Stimulated activated CD8-positive, alpha-beta memory T cell treated with anti-CD3 and anti-CD28 coated beads, Interleukin-7, amount 100 ng/mL, for 1 hour (primary cell): ENCODE data around the gene MS4A8.
"Not testable (repeated sequence)": the region's sequence is repeated elsewhere in the genome, so short reads cannot be mapped to it uniquely, and the experiment has no call there.

Source experiments
- DNase-seq, 2 donors: peaks; one replicate each; pipeline ENCODE4 v3.0.0-alpha.2; 2020; ENCODE audit warnings: low read depth in 2 of 2

Gene MS4A8

DNA sequence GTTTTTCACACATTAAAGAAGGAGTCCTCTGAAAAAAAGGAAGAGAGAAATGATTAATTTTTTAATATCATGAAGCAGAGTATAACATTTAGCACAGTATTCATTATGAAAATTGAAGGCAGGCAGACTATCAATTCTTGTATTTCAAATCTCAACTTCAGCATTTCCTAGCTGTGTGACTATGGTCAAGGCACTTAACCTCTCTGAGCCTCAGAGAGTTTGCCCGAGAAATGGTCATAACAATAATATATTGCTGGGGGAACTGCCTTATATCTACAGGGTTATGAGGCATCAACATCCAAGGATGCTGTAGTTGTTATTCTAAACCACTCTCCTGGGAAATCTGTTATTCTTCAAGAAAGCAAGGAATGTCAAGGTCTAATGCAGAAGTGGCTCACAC is 26.2 kb downstream of the MS4A8 start:
- DNase-seq = no peak

DNA sequence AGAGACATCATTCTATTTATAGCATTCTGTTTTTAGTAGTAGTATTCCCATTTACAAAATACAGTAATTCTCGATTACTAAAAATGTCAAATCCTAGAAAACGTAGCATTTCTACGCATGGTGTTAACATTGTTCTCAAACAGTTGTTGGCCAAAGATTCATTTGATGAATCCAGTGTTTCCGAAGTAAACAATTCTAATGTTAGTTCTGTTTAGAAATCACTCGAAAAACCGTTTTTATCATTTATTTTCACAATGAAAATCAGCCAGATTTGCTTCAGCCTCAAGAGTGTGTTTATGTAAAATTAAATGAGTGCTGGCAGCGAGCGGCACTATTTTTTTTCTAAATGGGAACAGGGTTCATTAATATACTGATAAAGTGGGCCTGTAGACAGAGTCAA is 32.2 kb downstream of the MS4A8 start:
- DNase-seq = no peak

DNA sequence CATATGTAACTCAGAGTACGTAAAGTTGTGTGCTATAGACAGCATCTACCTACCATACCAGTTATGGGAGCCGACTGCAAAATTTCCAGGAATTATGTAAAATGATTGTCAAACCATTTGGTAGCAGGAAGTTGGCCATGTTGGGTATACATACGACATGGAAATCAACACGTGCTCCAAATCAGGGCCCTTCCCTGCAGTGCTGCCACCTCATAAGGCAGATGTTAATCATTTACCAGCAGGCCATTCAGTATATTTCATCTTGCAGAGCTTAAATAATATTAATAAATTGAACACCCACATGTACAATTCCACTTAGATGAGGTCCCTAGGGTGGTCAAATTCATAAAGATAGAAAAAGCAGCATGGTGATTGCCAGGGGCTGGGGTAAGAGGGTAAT is 34.9 kb downstream of the MS4A8 start:
- DNase-seq = no peak

DNA sequence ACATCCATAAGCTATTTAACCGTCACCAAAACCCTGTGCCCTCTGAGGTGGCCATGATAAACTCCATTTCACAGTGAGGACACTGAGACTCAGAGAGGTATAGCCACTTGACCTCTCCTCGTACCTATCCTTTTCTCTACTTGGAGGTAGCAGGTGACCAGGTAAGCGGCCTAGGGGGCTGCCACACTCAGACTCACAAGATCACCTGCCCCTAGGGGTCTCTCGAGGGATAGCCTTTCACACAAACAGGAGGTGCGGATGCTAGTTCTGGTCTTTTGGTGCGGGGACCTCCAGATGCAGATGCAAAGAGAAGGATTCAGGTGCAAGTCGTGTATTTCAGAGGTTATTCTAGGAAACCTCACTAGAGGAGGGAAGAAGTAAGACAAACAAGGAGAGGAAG is 39.7 kb downstream of the MS4A8 start:
- no peak for DNase-seq

DNA sequence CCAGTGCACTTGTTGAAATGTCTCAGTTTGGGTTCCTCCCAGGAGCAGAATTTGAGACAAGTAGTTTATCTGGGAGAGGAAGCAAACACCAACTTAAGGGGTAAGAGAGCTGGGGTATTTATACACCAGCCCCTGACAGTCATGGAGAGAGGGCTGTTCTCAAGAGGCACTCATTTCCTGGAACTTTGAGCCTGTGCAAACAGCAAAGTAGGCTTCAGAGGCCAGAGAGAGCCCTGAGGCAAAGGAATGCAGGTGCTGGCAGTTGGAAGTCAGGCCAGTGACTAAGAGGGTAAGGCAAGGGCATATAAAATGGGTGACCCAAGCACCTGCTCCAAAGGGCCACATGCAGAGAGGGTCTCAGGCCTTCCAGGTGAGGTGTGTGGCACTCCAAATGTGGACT is 41.2 kb downstream of the MS4A8 start:
- no peak for DNase-seq

DNA sequence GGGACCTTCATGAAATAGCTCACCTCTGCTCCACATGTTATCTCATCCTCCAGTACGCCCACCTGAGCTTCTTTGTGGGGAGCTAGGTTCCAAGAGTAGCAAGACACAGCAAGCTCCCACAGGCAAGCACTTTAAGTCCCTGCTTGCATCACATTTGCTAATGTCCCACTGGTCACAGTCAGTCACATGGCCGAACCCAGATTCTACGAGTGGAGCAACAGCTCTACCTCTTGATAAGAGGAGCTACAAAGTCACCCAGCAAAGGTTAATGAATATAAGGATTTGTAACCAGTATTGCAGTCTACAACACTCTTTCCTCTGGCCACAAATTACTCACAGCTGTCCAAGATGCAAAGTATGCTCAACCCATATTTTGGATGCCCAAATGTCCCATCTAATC is 42.0 kb downstream of the MS4A8 start:
- DNase-seq = no peak

DNA sequence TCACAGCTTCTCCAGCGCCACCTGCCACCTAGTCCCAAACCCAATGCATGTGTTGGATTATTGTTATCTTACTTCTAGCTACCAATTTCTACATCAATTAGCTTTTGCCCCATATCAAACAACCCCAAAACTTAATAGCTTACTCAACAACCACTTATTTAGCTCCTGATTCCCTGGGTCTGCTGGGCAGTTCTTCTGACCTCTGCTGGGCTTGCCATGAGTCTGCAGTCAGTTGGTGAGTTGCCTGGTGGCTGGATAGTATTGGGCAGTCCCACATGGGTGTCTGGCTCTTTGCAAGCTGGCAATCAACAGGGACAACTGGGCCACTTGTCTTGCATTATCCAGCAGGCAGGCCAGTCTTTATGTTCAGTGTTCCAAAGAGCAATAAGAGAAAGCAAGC is 43.6 kb downstream of the MS4A8 start:
- DNase-seq = no peak

DNA sequence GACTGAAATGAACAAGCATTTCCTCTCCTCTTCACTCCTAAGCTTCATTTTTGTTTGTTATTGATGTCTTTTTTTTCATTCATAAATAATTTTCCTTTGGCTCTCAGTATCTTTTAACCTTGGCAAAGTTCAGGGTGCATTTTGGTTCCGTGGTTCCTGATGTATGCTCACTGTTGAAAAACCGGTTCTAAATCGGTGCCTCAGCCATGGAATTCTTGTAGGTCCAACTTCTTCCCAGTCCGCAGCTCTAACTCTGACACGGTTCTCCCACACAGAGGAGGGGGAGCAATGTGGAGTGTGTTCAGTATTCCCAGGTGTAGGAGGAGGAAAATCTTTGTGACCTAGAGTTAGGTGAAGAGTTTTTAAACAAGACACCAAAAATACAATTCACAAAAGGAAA is 44.7 kb downstream of the MS4A8 start:
- no peak for DNase-seq

DNA sequence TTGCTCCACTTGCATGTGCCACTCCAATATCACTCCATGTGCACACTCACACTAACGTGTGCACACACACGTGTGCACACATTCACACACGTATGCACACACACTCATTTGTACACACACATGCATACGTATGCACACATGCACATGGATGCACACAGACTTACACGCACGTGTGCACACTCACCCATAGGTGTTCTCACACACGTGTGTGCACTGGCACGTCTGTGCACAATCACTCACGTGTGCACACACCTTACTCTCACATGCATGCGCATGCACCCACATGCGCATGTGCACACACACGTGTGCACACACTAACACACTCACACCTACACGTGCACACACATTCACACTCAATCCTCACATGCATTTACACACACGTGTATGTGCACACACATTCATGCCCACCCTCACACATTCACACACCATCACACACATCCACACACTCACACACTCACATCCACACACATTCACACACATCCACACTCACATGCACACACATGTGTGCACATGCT is 48.0 kb downstream of the MS4A8 start:
- DNase-seq = no peak

DNA sequence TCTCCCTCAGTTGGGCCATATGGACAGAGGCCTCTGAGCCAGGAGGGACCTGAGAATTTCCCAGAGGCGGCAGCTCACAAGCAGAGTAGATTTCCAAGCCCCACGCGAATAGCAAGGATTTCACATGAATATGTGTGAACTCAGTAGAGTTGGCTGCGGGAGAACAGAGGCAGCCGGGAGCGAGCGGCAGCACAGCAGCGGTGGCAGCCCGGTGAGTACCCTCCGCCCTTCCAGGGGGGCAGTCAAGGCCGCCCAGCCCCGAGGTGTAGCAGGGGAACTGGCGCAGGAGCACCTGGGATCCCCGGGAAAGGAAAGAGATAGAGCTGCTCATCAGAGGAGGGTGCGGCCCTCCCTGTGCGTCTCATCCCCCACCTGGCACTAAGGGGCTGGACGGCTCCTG is 48.8 kb downstream of the MS4A8 start:
- DNase-seq = no peak

DNA sequence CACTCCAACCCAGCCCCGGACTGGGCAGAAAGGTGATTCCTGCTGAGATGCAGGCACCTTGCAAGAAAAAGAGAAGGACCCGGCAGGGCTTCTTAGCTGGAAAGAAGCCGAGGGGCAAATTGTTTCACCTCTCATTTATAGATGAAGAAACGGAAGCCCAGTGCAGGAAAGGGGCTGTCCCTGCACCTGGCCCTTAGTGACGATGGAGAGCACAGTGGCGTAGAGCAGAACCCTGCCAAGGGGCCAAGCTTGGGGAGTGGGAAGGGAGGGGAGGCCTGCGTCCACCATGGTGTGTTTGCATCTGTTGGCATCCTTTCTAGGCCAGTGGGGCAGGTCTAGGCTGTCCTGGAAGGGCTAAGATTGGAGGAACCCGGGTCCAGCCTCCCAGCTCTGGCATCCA is 49.4 kb downstream of the MS4A8 start:
- no peak for DNase-seq

DNA sequence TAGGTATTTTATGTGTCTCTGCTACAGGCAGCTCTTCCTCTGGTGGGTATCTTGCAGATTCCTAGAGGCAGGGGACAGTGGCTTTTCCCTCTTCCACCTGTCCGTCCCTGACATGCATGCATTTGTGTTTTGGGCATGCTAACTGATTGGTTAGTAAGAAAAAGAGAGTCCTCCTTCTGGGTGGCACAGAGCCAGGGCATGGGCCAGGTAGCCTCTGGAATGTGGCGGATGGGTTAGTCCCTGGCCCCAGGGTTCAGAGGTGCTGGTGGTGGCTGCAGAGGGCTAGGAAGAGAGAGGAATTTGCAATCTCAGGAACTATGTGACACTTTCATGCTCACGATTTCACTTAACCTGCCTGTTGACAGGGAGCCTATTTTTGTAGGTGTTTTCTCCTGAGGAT is 51.5 kb downstream of the MS4A8 start:
- no peak for DNase-seq

DNA sequence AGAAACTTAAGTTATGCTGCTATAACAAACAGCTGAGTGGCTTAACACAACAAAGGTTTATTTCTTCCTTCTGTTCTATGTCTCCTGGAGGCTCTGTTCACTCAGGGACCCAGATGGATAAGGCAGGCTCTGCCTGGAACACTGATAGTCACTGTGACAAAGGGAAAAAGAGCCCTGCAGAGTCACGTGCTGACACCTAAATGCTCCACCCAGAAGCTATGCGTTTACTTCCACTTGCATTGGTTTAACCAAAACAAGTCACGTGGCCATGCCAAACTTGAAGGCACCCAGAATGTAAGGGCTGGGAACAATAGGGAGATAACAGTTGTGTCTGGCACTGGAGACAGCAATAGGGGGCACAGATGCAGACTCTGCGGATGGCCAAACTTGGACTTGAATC is 53.9 kb downstream of the MS4A8 start:
- no peak for DNase-seq

DNA sequence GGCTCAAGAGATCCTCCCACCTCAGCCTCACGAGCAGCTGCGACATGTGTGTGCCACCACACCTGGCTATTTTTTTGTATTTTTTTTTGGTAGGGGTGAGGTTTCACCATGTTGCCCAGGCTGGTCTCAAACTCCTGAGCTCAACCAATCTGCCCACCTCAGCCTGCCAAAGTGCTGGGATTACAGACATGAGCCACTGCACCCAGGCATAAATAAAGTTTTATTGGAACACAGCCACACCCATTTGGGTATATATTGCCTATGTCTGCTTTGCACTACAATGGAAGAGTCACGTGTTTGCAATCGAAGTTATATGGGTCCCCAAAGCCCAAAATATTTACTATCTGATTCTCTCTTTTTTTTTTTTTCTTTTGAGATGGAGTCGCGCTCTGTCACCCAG is 55.5 kb downstream of the MS4A8 start:
- DNase-seq = no peak

DNA sequence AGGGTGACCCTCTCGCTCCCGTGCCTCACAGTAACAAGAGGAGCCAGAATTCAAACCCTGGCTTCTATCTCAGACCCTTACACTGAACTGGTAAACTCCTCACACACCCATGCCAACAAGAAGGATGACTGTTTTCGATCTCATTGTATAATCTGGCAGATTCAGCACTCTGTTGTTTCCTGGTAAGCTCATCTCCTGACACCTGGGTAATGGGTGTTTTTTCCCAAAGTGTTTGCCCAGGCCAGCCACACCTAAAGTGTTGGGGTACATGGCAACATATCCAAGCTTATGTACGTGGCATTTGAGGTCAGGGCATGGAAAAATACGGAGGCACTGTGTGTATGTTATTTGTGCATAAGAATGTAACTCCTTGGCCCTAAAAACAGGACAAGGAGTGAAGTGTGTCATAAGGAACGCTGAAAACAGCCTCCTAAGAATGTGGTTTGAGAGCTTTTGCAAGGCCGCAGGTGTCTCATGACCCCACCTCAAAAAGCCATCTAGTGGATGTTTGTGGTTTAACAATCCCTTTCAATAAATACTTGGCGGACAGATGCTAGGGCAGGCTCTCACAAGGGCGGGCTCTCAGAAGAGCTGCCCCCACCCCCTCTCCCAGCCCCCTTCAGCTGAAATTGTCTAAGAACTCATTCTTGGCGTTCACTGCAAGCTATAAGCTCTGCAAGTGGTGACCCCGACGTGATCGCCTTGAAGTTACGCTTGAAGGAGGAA is 57.1 kb downstream of the MS4A8 start, which contains the start of gene MS4A15:
TSS of gene MS4A15 (plus strand) at position 561 of the 726 bp plus-strand sequence. CDS start 6,867 bp downstream, outside the sequence.
- no peak for DNase-seq

DNA sequence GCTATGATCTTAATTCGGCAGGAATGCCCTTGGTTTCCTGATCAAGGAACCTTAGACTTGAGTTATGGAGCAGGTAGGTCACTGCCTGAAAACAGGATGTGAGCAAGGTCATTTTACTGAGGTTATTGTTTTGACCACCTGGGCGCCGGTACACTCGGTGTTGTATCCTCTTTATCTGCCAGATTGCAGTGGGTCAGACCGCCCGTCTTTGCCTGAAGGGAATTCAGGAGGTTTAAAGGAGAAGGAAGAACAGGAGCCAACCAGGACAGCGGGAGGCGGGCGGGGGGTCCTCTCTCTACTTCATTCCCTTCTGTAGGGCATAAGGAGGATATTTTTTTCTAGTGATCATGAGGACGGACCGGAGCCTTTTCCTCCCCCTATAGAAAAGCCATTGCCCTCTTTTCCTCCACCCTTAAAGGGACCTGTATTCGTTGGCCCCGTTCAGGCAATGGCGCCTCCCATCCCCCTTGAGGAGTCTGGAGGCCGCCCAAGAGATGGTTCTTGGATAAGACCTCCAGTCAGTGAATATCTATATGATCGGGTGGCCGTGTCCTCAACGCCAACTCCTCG is 57.9 kb downstream of the MS4A8 start:
- DNase-seq = no peak

DNA sequence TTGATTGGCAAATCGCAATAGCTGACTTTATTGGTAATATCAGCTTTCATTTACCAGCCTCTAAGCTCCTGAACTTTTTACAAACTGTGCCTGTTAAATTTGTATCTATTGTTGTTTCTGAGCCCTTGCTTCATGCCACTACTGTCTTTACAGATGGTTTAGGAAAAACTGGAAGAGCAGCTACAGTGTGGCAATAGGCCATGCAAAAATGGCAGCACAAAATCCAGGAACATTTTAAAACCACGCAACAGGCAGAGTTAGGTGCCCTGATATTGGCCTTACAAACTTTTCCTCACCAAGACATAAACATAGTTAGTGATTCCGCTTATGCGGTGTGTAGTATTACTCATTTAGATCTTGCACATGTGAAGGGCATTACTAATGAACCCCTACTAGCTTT is 59.3 kb downstream of the MS4A8 start:
- not testable (repeated sequence) for DNase-seq

DNA sequence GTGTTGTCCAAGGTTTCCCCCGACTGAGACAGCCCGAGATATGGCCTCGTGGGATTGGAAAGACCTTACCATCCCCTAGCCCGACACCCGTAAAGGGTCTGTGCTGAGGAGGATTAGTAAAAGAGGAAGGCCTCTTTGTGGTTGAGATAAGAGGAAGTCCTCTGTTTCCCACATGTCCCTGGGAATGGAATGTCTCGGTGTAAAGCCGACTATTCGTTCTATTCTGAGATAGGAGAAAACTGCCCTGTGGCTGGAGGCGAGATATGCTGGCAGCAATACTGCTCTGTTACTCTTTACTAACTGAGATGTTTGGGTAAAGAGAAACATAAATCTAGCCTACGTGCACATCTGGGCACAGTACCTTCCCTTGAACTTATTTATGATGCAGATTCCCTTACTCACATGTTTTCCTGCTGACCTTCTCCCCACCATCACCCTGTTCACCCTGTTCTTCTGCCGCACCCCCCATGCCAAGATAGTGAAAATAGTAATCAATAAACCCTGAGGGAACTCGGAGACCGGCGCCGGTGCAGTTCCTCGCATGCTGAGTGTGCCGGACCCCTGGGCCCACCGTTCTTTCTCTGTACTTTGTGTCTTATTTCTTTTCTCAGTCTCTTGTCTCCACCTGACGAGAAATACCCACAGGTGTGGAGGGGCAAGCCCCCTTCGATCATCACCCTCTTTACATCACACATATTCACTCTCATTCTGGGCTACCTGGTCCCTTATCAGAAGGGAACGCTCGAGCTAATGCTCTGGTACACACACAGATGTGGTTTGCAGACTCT is 60.2 kb downstream of the MS4A8 start:
- not testable (repeated sequence) for DNase-seq

DNA sequence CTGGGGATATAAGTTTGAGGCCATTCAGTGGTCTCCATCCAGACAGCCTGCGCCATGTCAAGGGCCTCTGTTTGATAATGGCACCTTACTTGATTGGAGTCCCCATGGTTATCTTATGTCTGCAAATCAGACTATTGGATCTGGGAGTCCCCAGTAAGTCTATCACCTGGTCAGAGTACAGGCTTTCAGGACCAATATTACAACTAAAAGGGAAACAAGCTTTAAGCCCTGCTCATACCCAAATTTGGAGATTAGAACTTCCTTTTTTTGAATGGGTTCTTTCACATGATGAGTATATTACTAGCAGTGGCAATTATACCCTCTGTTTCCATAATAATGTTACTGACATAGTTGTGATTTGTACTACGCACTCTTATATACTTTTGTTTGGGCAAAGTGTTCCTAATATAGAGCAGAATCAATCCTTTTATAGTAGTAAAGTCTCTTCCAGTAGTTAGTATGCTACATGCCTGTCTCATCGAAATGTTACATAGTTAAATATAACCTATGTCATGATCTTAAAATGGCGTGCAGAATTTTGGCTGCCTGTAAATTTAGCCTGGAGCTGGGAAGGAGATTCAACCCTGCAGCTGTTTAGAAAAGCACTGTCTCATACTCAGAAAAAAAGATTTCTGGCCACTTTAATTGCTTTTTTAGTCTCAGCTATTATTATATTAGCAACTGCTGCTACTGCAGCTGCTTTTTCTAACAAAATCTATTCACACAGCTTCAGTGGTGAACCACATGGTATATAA is 62.2 kb downstream of the MS4A8 start:
- no peak for DNase-seq

DNA sequence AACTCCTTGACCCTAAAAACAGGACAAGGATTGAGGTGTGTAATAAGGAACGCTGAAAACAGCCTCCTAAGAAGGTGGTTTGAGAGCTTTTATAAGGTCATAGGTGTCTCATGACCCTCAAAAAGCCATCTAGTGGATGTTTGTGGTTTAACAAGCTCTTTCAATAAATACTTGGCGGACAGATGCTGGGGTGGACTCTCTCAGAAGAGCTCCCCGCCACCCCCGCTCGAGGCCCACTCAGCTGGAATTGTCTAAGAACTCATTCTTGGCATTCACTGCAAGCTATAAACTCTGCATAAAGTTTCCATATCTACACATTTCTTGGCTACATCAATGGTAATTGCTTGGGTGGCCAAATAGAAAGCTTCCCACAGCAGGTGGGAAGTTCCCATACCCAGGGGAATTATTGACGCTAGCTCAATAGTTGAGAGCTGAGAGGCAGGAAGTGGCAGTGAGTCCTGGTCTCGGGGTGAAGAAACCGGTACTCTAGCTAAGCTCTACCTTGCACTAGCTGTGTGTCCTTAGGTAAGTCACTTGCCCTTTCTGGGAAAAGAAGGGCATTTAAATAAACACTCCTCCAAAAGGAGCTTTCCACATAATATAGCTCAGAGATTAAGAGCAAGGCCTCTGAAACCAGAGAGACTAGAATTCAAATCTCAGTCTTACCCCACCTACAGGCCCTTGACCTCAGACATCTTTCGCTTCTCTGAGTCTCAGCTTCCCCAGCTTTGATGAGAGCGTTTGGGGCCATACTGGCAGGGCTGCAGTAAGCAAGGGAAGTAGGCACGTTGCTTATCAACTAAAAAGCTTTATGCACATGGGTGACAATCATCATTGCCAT is 63.7 kb downstream of the MS4A8 start:
- no peak for DNase-seq

DNA sequence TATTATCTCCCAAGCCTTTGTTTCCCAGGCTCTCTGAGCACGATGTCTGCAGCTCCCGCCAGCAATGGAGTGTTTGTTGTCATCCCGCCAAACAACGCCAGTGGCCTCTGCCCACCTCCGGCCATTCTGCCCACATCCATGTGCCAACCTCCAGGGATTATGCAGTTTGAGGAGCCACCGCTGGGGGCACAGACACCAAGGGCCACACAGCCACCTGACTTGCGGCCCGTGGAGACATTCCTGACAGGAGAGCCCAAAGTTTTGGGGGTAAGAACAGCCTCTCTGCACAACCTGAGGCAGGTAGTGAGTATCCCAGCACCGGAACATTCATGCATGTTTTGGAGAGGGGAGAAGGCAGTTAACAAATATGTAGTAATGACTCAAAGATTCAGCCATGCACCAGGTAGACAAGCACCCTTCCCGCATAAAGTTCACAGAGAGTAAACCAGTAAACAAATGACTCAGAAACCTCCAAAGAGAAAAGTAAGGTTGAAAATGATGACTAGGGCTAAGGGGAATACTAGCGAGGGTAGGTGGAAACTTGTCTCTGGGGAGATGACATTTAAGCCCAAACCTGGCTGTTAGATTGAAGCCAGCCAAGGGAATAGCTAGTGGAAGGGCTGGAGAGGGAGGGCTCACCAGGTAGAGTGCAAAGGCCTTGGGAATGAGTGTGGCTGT is 64.4 kb downstream of the MS4A8 start:
- DNase-seq = no peak
